Naive thymus-derived CD4-positive, alpha-beta T cell (primary cell): ENCODE results near the gene COQ5. TPM values are rescaled to one million over a fixed set of nuclear protein-coding genes. Genes with fewer than 3 reads are reported as not detected.
A peak's percentile ranks its signal among the peaks of the same experiment; 100 is the strongest.

Experiments
- ATAC-seq: fragments of 150-1000 bp; cut with Tn5 transposase; 2 replicates; pipeline ENCODE4 v1.10.0; 2021; ENCODE audit warnings: mild to moderate bottlenecking, moderate library complexity
- CTCF ChIA-PET: fragments of 350-600 bp; sonication (Branson Sonifier 250); formaldehyde crosslinking; loops from one replicate; lab custom pipeline; 2021; ENCODE audit warnings: antibody characterized with exemption; lab: Charles Lee
- POLR2A ChIA-PET: fragments of 350-600 bp; sonication (Branson Sonifier 250); formaldehyde crosslinking; loops from one replicate; lab custom pipeline; 2021; ENCODE audit warnings: antibody characterized with exemption, inconsistent platforms; lab: Charles Lee
- DNase-seq, 9 donors: peaks; one replicate each; pipeline versions ENCODE4 v3.0.0 to v3.0.0-alpha.2; 2020 to 2022; ENCODE audit warnings: mixed read lengths in 1 of 9
- H3K27ac ChIP-seq: one replicate; pipeline ENCODE4 v1.7.0; 2013; ENCODE audit warnings: mild to moderate bottlenecking, low read depth, low read length, moderate library complexity
- H3K27me3 ChIP-seq, 2 donors: one replicate each; pipeline ENCODE4 v1.7.0; 2013; ENCODE audit warnings: low read length in 2 of 2, mild to moderate bottlenecking in 2 of 2, moderate library complexity in 2 of 2; ENCODE audit not compliant: control insufficient read depth in 2 of 2, insufficient read depth in 2 of 2
- H3K36me3 ChIP-seq, 3 experiments: 1 replicate in 2 of 3; 2 replicates in 1 of 3; pipeline ENCODE4 v1.7.0; 2013; ENCODE audit warnings: low read length in 3 of 3, mild to moderate bottlenecking in 3 of 3, moderate library complexity in 1 of 3; ENCODE audit not compliant: insufficient read depth in 3 of 3, control insufficient read depth in 2 of 3
- H3K4me1 ChIP-seq, 2 donors: one replicate each; pipeline ENCODE4 v1.7.0; 2013; ENCODE audit warnings: low read length in 2 of 2, mild to moderate bottlenecking in 2 of 2, moderate library complexity in 1 of 2; ENCODE audit not compliant: control insufficient read depth in 2 of 2, insufficient read depth in 2 of 2
- H3K4me3 ChIP-seq: 2 replicates; pipeline ENCODE4 v1.7.0; 2013; ENCODE audit warnings: mild to moderate bottlenecking, low read length
- H3K9me3 ChIP-seq, 3 experiments: 1 replicate in 2 of 3; 2 replicates in 1 of 3; pipeline ENCODE4 v1.7.0; 2013; ENCODE audit warnings: low read length in 3 of 3; ENCODE audit not compliant: control insufficient read depth in 2 of 3
- H3K27ac Mint-ChIP-seq, 9 donors: one replicate each; pipeline ENCODE4 v1.8.0; 2020 to 2022; ENCODE audit warnings: mixed read lengths in 9 of 9, mild to moderate bottlenecking in 8 of 9, moderate library complexity in 5 of 9, inconsistent platforms in 2 of 9
- H3K27me3 Mint-ChIP-seq, 5 donors: one replicate each; pipeline ENCODE4 v1.8.0; 2021 to 2022; ENCODE audit warnings: mixed read lengths in 5 of 5, mild to moderate bottlenecking in 1 of 5
- H3K36me3 Mint-ChIP-seq, 5 donors: one replicate each; pipeline ENCODE4 v1.8.0; 2020 to 2022; ENCODE audit warnings: mixed read lengths in 5 of 5, mild to moderate bottlenecking in 3 of 5, inconsistent platforms in 1 of 5
- H3K4me1 Mint-ChIP-seq, 7 donors: one replicate each; pipeline ENCODE4 v1.8.0; 2020 to 2022; ENCODE audit warnings: mixed read lengths in 7 of 7, mild to moderate bottlenecking in 3 of 7, inconsistent platforms in 1 of 7
- H3K4me3 Mint-ChIP-seq, 10 donors: one replicate each; pipeline ENCODE4 v1.8.0; 2020 to 2022; ENCODE audit warnings: mild to moderate bottlenecking in 10 of 10, mixed read lengths in 10 of 10, moderate library complexity in 6 of 10, inconsistent platforms in 2 of 10
- H3K9me3 Mint-ChIP-seq, 11 donors: one replicate each; pipeline ENCODE4 v1.8.0; 2020 to 2022; ENCODE audit warnings: mixed read lengths in 11 of 11, mild to moderate bottlenecking in 4 of 11, inconsistent platforms in 1 of 11, moderate library complexity in 1 of 11
- intact Hi-C, 2 donors: fragments of 100-400 bp; cut with micrococcal nuclease; formaldehyde crosslinking; loops; one replicate each; pipeline ENCODE4 v1.15.1; 2023
- polyA plus RNA-seq, 2 donors: library from polyadenylated mRNA; unstranded; fragments of 300-500 nt; fragmentation: Illumina TruSeq; gene quantifications; one replicate each; pipeline ENCODE4 v1.2.3, GENCODE V29; 2021
- total RNA-seq, 6 experiments: library from RNA in 5 of 6; stranded (reverse) in 5 of 6; gene quantifications; 1 replicate in 5 of 6; 2 replicates in 1 of 6; pipeline ENCODE4 v1.2.3 and lab custom pipeline; 2021 to 2026

COQ5 gene
- total and polyA plus RNA-seq, 7 experiments from 2014 or later: 11.3 to 49.0 (median 23.5) TPM

- Mint-ChIP-seq H3K4me3 (no peak overlapping the region), H3K9me3 (no peaks in the 10 kb centered on the region), H3K27ac (peak overlapping the region in 2 of 9 donors; percentile 12 to 27), H3K27me3 (peaks cover 0 to 2% (median 0%) of the 10 kb centered on the region in 5 donors), H3K36me3 (peaks cover 0 to 4% (median 0%) of the 10 kb centered on the region in 5 donors), H3K4me1 (peaks cover 0 to 26% (median 3%) of the 10 kb centered on the region in 7 donors)
- Histone ChIP-seq H3K27ac (no peak overlapping the region), H3K4me1 (peaks cover 0 to 28% of the 10 kb centered on the region in 2 donors), H3K9me3 (no peaks in the 10 kb centered on the region), H3K4me3 (no peak overlapping the region), H3K36me3 (no peaks in the 10 kb centered on the region), H3K27me3 (no peaks in the 10 kb centered on the region)
- DNase-seq (no peak), ATAC-seq (peak; percentile 24)
- POLR2A ChIA-PET: interaction anchor here (0.8 kb wide), 1 partner anchor 11 kb away, joined by 3 read pairs; no protein-coding TSS in a partner anchor
- intact Hi-C loops: no loop called here
- CTCF ChIA-PET: no interaction called here
These were observed 45.3 kb downstream of the COQ5 start for GRCh38 chr12:120483621-120484020.

DNA sequence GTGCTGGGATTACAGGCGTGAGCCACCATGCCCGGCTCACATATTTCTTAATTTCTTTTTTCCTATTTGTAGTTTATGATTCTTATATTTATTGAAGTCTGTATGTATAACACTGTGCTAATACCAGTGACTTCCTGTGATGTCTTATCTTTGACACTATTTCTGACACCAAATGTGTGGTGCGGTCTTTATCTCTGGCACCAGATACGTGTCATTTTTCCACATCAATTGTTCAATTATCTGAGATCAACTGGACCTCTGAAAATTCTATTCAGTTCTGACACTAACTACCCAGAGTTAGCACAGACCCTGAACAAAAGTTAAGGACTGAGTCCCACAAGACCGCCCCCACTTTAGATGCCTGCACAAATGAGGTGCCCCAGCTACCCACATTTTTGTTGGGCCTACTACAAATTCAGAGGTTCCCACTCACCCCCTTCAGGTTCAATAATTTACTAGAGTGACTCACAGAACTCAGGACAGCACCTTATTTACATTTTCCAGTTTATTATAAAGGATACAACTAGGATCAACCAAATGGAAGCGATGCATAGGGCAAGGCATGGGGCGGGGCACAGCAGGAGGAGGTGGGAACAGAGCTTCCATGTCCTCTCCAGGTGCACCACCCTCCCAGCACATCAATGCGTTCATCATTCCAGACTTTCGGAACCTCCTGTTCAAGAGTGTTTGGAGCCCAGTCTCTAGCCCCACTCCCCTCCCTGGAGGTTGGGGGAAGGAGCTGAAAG, 47.8 kb downstream of the COQ5 start:
- H3K4me3 Mint-ChIP-seq: no peak overlapping the region
- Histone ChIP-seq H3K4me1 (peaks cover 0 to 28% of the 10 kb centered on the region in 2 donors), H3K27ac (no peak overlapping the region), H3K9me3 (no peaks in the 10 kb centered on the region), H3K36me3 (no peaks in the 10 kb centered on the region), H3K27me3 (no peaks in the 10 kb centered on the region), H3K4me3 (peak overlapping the region; percentile 13)
- peaks cover 0 to 26% (median 0%) of the 10 kb centered on the region in 7 donors for H3K4me1 Mint-ChIP-seq
- peak overlapping the region in 2 of 9 donors; percentile 14 to 57 for H3K27ac Mint-ChIP-seq
- H3K9me3 Mint-ChIP-seq: no peaks in the 10 kb centered on the region
- POLR2A ChIA-PET: no interaction called here
- intact Hi-C loops: no loop called here
- peaks cover 0 to 4% (median 0%) of the 10 kb centered on the region in 5 donors for H3K36me3 Mint-ChIP-seq
- H3K27me3 Mint-ChIP-seq: peaks cover 0 to 4% (median 0%) of the 10 kb centered on the region in 5 donors
- CTCF ChIA-PET: interaction anchor here (0.6 kb wide), 1 partner anchor 52 kb away, joined by 6 read pairs; no protein-coding TSS in a partner anchor
- DNase-seq (no peak), ATAC-seq (peak; percentile 82)

DNA sequence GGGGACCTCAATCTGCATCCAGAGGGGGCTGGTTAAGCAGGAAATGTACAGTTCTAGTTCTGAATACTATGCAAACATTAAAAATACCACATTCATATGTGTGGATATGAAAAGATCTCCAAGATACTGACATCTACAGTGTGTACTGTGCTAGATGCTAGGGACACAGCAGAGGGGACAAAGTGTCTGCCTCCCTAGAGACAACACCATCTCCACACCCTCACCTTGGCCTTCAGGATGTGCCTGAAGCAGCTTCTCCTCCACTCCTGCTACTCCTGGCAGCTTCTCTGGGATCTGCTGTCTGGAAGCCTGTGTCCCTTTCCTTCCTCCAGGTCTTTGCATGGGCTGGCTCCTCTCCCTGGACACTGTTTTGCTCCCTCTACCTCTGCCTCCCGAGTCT, 48.7 kb downstream of the COQ5 start:
- H3K27ac ChIP-seq: no peak overlapping the region
- H3K4me3 ChIP-seq: no peak overlapping the region
- H3K4me1 ChIP-seq: peaks cover 0 to 28% of the 10 kb centered on the region in 2 donors
- H3K27me3 ChIP-seq: no peaks in the 10 kb centered on the region
- ATAC-seq (no peak), DNase-seq (no peak)
- Mint-ChIP-seq H3K9me3 (no peaks in the 10 kb centered on the region), H3K27ac (peak overlapping the region in 2 of 9 donors; percentile 33), H3K4me3 (no peak overlapping the region), H3K36me3 (peaks cover 0 to 4% (median 0%) of the 10 kb centered on the region in 5 donors), H3K4me1 (peaks cover 0 to 26% (median 0%) of the 10 kb centered on the region in 7 donors), H3K27me3 (peaks cover 0 to 4% (median 0%) of the 10 kb centered on the region in 5 donors)
- ChIA-PET CTCF (no interaction called here), POLR2A (no interaction called here)
- intact Hi-C loops: no loop called here
- no peaks in the 10 kb centered on the region for H3K9me3 ChIP-seq
- H3K36me3 ChIP-seq: no peaks in the 10 kb centered on the region

DNA sequence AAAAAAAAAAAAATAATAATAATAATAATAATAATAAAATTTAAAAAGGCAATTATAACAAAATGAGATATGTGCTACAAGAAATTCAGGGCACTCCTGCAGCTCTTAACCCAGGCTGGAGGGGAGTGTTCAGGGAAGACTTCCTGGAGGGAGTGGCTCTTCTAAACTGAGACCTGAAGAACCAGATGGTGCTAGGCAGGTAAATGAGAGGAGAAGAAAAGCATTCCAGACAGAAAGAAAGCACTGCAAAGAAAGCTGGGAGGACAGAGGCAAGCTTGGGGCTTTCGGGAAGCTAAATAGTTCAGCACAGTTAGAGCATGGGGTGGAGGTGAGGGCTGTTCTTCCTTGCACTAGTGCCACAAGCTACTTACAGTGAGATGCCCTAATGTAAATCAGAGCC, 49.5 kb downstream of the COQ5 start:
- DNase-seq: no peak
- Mint-ChIP-seq H3K9me3 (no peaks in the 10 kb centered on the region), H3K4me3 (peak overlapping the region in 1 of 10 donors; percentile 25), H3K36me3 (peaks cover 0 to 4% (median 0%) of the 10 kb centered on the region in 5 donors), H3K27ac (peak overlapping the region in 1 of 9 donors; percentile 33), H3K4me1 (peaks cover 0 to 31% (median 0%) of the 10 kb centered on the region in 7 donors), H3K27me3 (peaks cover 0 to 9% (median 0%) of the 10 kb centered on the region in 5 donors)
- Histone ChIP-seq H3K27me3 (no peaks in the 10 kb centered on the region), H3K36me3 (no peaks in the 10 kb centered on the region), H3K9me3 (no peaks in the 10 kb centered on the region), H3K4me3 (no peak overlapping the region), H3K27ac (no peak overlapping the region), H3K4me1 (peaks cover 0 to 28% of the 10 kb centered on the region in 2 donors)
- POLR2A ChIA-PET: interaction anchor here (0.7 kb wide), 1 partner anchor 9 kb away, joined by 3 read pairs; no protein-coding TSS in a partner anchor
- no peak for ATAC-seq
- CTCF ChIA-PET: no interaction called here
- intact Hi-C loops: no loop called here

- Mint-ChIP-seq H3K27me3 (peaks cover 0 to 7% (median 0%) of the 10 kb centered on the region in 5 donors), H3K4me1 (peaks cover 0 to 38% (median 10%) of the 10 kb centered on the region in 7 donors), H3K9me3 (no peaks in the 10 kb centered on the region), H3K27ac (no peak overlapping the region), H3K4me3 (no peak overlapping the region), H3K36me3 (peaks cover 0 to 2% (median 0%) of the 10 kb centered on the region in 5 donors)
- Histone ChIP-seq H3K4me1 (peaks cover 0 to 20% of the 10 kb centered on the region in 2 donors), H3K27ac (no peak overlapping the region), H3K4me3 (no peak overlapping the region), H3K27me3 (no peaks in the 10 kb centered on the region), H3K9me3 (no peaks in the 10 kb centered on the region), H3K36me3 (no peaks in the 10 kb centered on the region)
- no peak for ATAC-seq
- intact Hi-C loops: no loop called here
- CTCF ChIA-PET: interaction anchor here (1.0 kb wide), 1 partner anchor 9 kb away, joined by 3 read pairs; no protein-coding TSS in a partner anchor
- POLR2A ChIA-PET: interaction anchor here (0.5 to 2.6 kb wide), 2 partner anchors 20 to 1197 kb away, joined by 4 to 12 read pairs; partner anchors contain the start of gene DYNLL1
- no peak for DNase-seq
These were observed 53.3 kb downstream of the COQ5 start for GRCh38 chr12:120475643-120476042.

DNA sequence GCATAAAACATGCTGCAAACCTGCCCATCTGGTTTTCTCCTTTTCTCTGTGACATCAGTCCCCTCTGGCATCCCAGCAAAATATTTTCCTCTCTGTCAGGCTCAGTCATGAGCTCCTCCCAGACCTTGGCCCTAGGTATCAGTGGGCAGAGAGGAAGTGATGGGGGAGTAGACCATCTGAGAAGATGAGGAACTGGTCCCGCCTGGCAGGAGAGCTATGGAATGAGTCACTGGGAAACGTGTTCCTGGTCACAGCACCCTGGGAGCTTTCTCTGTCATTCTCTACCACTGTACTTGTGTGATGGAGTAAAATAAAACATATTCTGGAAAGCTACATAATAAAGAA, 54.4 kb downstream of the COQ5 start:
- peaks cover 4 to 16% of the 10 kb centered on the region in 2 donors for H3K4me1 ChIP-seq

More for the DNA sequence above, 54.4 kb downstream of the COQ5 start:
- CTCF ChIA-PET: interaction anchor here (0.7 kb wide), 1 partner anchor 34 kb away, joined by 3 read pairs; no protein-coding TSS in a partner anchor
- POLR2A ChIA-PET: interaction anchor here (0.6 to 2.6 kb wide), 4 partner anchors 21 to 147 kb away, joined by 3 to 12 read pairs (median 4); partner anchors contain the start of gene DYNLL1
- ATAC-seq (no peak), DNase-seq (no peak)
- Histone ChIP-seq H3K27ac (no peak overlapping the region), H3K27me3 (no peaks in the 10 kb centered on the region), H3K9me3 (no peaks in the 10 kb centered on the region), H3K36me3 (no peaks in the 10 kb centered on the region), H3K4me3 (no peak overlapping the region)
- Mint-ChIP-seq H3K36me3 (peaks cover 0 to 2% (median 0%) of the 10 kb centered on the region in 5 donors), H3K4me1 (peaks cover 9 to 38% (median 17%) of the 10 kb centered on the region in 7 donors), H3K27ac (peak overlapping the region in 1 of 9 donors; percentile 55), H3K27me3 (peaks cover 0 to 7% (median 0%) of the 10 kb centered on the region in 5 donors), H3K4me3 (no peak overlapping the region), H3K9me3 (no peaks in the 10 kb centered on the region)
- intact Hi-C loops: no loop called here
